H54 (cell line): Measurements from ENCODE around the gene LMO4.

Experiments used
- DNase-seq: peaks from one replicate; pipeline ENCODE4 v3.0.0; 2011; ENCODE audit warnings: low spot score, mixed read lengths; ENCODE audit not compliant: insufficient read length
- FAIRE-seq: peaks from 3 replicates; lab custom pipeline; 2011; peaks lifted over from hg19 to GRCh38; lab: Jason Lieb, UNC
- POLR2A ChIP-seq: IDR thresholded peaks from 2 replicates; pipeline ENCODE4 v1.6.1; 2011; ENCODE audit warnings: low read depth, mild to moderate bottlenecking, low read length

The LMO4 gene

DNA sequence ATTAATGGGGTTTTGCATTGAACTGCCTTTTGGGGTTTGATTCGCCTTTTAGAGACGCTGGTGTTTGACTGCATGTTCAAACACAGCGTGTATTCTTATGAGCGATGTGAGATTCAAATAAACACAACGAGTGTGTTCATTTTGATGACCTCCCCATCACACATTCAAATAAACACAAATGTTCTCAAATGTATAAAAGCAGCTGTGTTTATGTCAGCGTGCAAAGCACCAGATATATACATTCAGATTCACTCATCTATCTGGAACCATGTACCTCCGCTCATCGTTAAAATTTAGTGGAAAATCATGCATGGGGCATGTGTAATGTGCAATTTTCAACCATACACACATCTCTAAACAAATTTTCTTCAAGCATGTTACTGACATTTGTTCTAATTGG is 21.4 kb upstream of the LMO4 start:
- no peak for FAIRE-seq
- TF ChIP-seq POLR2A, result no peak
- no peak for DNase-seq

DNA sequence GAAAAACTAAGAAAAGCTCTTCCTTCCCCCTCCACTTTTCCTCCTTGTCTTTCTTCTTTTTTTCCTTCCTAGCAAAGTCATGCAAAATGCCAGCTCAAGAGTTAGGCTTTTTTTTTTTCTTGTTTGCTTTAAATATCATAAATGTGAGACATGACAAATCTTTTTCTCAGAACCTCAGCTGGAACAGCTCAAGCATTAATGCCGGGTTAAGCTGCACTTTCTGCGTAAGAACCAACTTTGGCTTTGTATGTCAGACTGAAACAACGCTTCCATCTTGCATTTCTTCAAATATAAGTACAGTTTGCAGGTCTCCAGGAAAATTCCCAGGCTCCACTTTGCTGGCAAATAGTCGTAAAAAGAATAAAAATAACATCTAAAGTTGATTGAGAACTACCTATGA is 20.7 kb upstream of the LMO4 start:
- no peak for FAIRE-seq
- no peak for TF ChIP-seq POLR2A
- DNase-seq, result no peak

DNA sequence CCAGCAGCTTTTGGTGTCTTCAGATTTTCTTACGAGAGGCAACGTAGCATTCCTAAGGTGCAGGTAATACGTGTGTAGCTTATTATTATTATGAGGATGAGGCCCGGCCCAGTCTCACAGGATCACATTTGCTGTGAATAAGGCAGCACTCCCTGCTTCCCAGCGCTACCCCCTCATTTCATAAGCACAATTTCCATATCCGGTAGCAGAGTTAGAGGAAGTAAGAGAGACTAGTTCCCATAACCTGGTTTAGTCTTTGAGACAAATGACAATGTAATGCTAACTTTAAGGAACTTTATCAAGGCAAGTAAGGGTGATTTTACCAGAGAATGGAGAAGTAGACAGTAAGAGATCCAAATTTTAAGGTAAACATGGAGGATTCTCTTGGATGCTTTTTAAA is 14.6 kb upstream of the LMO4 start:
- no peak for TF ChIP-seq POLR2A
- DNase-seq (no peak), FAIRE-seq (no peak)

DNA sequence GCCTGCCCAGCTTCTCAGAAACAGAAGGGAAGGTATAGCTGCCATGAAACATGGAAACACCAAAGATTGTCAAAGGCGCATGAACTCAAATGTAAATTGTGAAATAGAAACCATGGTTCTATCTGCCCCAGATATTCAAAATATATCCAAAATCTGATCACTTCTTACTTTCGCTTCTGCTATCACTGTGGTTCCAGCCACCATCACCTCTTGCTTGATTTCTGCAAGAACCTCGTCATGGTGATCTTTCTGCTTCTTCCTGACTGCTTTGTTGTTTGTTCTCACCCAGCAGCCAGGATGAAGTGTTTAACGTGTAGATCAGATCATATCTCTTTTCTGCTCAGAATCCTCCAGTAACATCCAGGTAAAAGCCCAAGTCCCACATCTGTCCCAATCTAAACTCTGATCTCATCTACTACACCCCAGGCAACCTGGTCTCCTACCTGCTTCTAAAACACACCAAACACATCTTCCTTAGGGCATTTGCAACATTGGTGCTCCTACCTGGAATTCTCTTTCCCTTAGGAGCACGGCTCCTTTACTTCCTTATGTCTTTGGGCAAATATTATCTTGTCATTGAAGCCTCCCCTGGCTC is 10.5 kb upstream of the LMO4 start:
- FAIRE-seq (no peak), DNase-seq (no peak)
- no peak for TF ChIP-seq POLR2A

- TF ChIP-seq POLR2A, result no peak
- no peak for FAIRE-seq
- DNase-seq, result no peak
These were observed 9.9 kb upstream of the LMO4 start for GRCh38 chr1:87318806-87319205.

DNA sequence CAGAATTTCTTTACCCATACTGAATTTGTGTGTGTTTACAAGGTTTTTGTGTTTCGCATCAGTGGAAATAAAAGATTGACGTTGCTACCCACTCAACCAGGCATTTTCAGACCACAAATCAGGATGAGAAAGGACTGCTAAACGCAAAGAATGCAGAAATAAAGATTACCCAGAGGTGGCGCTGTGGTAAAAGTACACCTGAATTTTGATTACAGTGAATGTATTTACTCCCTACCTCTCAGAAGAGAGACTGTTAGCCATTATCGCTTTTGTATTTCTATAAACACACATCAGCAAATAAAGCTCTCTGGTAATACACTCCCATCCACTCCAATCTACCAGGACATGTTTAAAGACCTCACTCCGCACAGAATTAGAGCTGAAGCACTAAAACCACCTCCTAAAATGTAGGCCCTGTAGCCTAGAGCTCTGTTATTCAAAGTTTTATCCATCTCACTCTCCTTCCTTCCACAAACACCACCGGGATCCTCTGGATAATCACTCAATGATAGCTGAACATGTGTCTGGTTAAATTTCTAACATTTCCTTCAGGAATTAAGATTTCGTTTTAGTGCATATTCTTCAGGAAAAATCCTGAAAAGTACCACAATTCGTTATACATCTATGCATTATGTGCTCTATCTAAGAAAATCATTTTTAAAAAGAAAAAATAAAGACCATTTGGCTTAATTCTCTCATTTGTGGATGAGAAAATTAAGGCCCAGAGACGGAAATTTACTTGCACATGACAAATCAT is 2.5 kb upstream of the LMO4 start:
- FAIRE-seq, result peak; percentile 94
- TF ChIP-seq POLR2A, result no peak
- peak; percentile 40 for DNase-seq

- no peak for FAIRE-seq
These were observed 1.1 kb upstream of the LMO4 start for GRCh38 chr1:87327376-87328271.

GRCh38 chr1:87329051-87329525 is 408 bp downstream of the LMO4 start:
- FAIRE-seq (no peak), DNase-seq (peak; percentile 29)
- no peak for TF ChIP-seq POLR2A

More at GRCh38 chr1:87327376-87328271, 1.1 kb upstream of the LMO4 start:
- no peak for TF ChIP-seq POLR2A
- DNase-seq, result no peak

DNA sequence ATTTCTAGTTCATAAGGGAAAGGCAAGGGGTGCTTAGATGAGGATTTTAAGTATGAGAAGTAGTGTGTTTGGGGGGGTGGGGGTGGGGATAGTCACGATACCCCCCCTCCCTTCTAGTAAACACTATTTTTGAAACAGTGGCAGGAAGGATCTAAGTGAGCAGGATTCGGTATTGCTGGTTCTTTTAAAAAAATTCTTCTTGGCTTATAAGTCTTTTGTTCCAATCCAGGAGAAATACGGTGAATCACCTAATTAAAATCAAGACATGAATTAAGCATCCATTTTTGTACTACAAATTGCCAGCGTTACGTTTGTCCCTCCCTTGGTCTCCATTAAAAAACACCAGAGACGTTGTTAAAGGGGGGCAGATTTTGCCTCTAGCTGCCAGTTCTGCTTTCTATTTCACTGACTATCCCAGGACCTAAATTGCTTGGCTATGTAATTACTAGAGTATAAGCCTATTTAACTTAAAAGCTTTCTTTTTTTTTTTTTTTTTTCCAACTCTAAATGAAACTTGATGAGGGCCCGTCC is 911 bp downstream of the LMO4 start:
- FAIRE-seq, result no peak
- no peak for DNase-seq
- TF ChIP-seq POLR2A, result no peak

GRCh38 chr1:87330057-87330884 is 1.6 kb downstream of the LMO4 start:
- DNase-seq (peak; percentile 36), FAIRE-seq (no peak)
- TF ChIP-seq POLR2A, result no peak

DNA sequence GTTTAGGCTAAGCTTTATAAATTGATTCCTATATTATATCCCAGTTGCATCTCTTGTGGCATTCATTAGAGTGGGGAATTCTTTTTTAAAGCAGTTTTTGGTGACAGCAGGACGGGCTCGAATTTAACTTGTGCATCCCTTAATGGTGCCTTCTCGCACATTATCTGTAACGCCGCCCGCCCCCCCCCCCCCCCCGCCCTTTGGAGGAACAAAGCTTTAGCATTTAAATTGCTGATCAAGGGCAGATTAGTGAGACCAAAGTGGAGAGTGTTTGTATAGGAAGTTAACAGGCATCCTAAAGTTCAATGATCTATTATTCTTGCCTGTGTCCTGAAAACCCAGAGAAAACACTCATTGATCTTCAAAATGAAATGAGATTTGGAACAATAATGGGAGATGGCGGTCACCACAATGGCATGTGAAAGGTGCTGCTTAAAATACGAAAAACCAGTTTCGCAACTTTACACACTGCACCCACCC is 2.2 kb downstream of the LMO4 start:
- peak; percentile 58 for FAIRE-seq
- peak; percentile 62 for DNase-seq
- no peak for TF ChIP-seq POLR2A

GRCh38 chr1:87331365-87332241 is 2.9 kb downstream of the LMO4 start:
- no peak for FAIRE-seq
- peak; percentile 55 for DNase-seq
- no peak for TF ChIP-seq POLR2A
